ENCODE data around the gene AGTR1. TPM values are rescaled to one million over a fixed set of nuclear protein-coding genes. Genes with fewer than 3 reads are reported as not detected.

AGTR1 gene
- total and polyA plus RNA-seq, 2 of the 13 experiments (the other 11 are each of a cell fraction or from before 2014, with no cell fraction given), result 0.64 to 1.5 TPM

- peak; percentile 95 for TF ChIP-seq FOXA3 (CRISPR knock-in tag; IDR thresholded peaks at IDR 0.05)
- 0 out of 2 replicates have a peak, but pooled peaks have one; percentile 9 for TF ChIP-seq FOXK2 (IDR thresholded peaks at IDR 0.05)
- peak; percentile 42; the same call in 1 of the 2 replicates for TF ChIP-seq SIX1 (CRISPR knock-in tag; IDR thresholded peaks at IDR 0.05; ENCODE audit: borderline replicate concordance)
- TF ChIP-seq ZNF136 (CRISPR knock-in tag; IDR thresholded peaks at IDR 0.05; ENCODE audit: low read depth), result no peak
- no peak for TF ChIP-seq ZNF883 (CRISPR knock-in tag; IDR thresholded peaks at IDR 0.05; ENCODE audit: not compliant biosample characterization)
- 0 out of 2 replicates have a peak, but pooled peaks have one; percentile 36 for TF ChIP-seq MIER3 (CRISPR knock-in tag; IDR thresholded peaks at IDR 0.05; ENCODE audit: borderline replicate concordance)
- TF ChIP-seq NFE2L2 (IDR thresholded peaks at IDR 0.05; ENCODE audit: low read length), result no peak
- no peak for TF ChIP-seq ZNF564 (CRISPR knock-in tag; IDR thresholded peaks at IDR 0.05)
- no peak for TF ChIP-seq PHF8 (CRISPR knock-in tag; IDR thresholded peaks at IDR 0.05)
- TF ChIP-seq ZNF407 (CRISPR knock-in tag; IDR thresholded peaks at IDR 0.05; ENCODE audit: not compliant biosample characterization), result no peak
- TF ChIP-seq PHF21A (CRISPR knock-in tag; IDR thresholded peaks at IDR 0.05), result peak; percentile 41; the same call in 1 of the 2 replicates
- TF ChIP-seq ZNF891 (CRISPR knock-in tag; IDR thresholded peaks at IDR 0.05), result no peak
- no peak for TF ChIP-seq POLR2AphosphoS2 (IDR thresholded peaks at IDR 0.05; ENCODE audit: low read depth, low read length)
- peak; percentile 77; the same call in 1 of the 2 replicates for TF ChIP-seq DPF2 (CRISPR knock-in tag; IDR thresholded peaks at IDR 0.05; ENCODE audit: borderline replicate concordance, low read depth)
- TF ChIP-seq ZNF574 (CRISPR knock-in tag; IDR thresholded peaks at IDR 0.05), result no peak
- TF ChIP-seq ELF4 (CRISPR knock-in tag; IDR thresholded peaks at IDR 0.05; ENCODE audit: borderline replicate concordance), result no peak
- no peak for TF ChIP-seq ZNF205 (CRISPR knock-in tag; IDR thresholded peaks at IDR 0.05)
- no peak; the same call in 1 of the 2 replicates for TF ChIP-seq MAX (IDR thresholded peaks at IDR 0.05)
- no peak; the same call in 1 of the 2 replicates for TF ChIP-seq DRAP1 (CRISPR knock-in tag; IDR thresholded peaks at IDR 0.05)
These were observed 12.0 kb downstream of the AGTR1 start (continued) for GRCh38 chr3:148709560-148710253.
